ENCODE results near the gene MALSU1.
A peak's percentile ranks its signal among the peaks of the same experiment; 100 is the strongest.

The MALSU1 gene

GRCh38 chr7:23336799-23337283, 37.7 kb downstream of the MALSU1 start:
- no peak for DNase-seq

DNA sequence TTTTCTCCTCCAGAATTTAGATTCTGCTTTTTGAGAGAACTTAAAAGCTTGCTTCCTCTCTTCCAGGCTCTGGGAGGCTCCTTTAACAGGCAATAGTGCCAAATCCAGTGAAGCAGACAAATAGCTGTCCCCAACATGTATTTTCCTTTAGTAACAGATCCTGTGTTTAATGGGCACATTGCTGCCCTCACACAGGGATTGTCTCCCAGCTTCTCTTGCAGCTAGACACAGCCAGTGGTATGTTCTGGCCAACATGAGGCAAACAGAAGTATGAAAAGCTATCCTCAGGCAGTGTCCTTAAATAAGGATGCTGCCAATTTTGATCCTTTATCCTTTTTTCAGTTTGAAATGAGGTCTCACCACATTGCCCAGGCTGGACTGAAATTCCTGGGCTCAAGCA, 38.2 kb downstream of the MALSU1 start:
- no peak for DNase-seq

GRCh38 chr7:23338439-23338838, 39.3 kb downstream of the MALSU1 start:
- DNase-seq = no peak

DNA sequence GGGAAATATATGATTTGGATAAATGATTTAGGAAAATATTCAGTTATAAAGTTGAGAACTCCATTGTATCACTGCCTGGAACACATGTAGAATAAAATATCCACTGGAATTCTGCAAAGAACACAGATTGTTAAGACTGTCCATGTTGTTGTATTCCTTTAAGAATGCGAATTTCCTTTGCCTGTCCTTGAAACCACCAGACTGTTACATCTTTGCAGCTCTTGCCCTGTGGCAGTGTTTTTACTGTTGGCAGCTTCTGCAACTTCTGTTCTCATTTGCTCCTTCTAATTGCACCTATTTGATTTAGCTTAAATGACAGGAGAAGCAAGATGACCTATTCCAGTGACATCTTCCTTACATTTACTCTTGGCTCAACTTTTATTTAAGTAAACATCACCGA, 39.7 kb downstream of the MALSU1 start:
- DNase-seq = no peak

DNA sequence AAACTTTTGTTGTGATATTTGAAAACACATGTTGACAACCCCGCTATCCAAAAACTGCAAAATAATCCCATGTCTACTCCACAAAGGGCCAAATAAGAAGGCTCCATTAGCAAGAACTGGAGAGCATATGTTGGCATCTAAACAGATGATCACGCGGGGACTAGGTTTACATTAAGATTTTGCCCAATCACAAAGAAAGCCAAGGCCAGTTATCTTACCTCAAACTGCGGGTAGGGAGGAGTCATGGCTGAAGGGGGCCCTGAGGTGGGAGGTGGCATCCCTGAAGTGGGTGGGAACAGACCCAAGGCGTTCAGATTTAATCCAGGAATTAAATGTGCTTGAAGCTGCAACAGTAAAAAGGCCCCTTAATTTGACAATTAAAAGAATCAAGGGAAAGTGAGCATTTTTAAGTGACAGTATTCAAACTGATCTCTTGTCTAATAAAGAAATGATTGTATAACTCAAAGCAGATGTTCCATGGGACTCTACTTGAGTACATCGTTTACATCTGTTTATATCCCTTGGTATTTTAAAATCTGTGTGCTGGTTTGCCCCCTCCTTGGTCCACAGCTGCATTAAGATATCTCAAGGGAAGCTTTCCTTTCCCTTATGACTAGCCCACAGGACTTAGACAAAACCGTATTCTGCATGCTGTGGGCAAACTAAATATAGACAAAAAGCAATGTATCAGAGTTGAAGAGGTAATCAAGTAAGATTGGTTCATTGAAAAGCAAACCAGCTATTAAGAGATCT, 42.9 kb downstream of the MALSU1 start:
- no peak for DNase-seq

GRCh38 chr7:23343102-23343501, 44.0 kb downstream of the MALSU1 start:
- DNase-seq = no peak

DNA sequence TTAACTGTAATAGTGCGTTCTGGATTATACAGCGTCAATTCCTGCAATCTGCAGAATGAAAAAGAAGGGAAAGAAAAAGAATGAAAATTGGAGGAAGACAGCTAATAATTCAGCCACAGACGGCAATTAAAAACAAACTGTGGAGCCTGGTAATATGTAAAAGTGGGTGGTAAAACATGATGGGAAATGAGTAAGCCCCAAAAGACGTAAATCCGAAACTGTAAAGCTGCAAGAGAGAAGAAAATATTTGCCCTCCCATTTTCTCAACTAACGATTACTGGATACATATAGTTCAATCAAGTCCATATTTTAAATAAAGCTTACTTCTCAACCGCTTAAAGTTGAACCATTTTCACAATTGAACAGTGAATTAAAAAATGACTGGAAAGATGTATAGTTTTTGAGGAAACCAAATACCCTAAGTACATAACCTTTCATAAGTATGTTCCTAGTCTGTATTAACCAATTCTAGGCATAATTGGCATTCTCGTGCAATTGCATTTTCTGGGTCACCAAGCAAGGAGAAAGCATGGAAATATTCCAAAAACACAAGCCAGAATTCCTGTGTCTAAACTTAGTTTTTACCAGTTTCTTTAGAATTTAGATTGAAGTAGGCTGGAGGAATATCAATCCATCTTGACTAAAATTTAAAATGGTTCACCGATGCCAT, 44.8 kb downstream of the MALSU1 start:
- no peak for DNase-seq

DNA sequence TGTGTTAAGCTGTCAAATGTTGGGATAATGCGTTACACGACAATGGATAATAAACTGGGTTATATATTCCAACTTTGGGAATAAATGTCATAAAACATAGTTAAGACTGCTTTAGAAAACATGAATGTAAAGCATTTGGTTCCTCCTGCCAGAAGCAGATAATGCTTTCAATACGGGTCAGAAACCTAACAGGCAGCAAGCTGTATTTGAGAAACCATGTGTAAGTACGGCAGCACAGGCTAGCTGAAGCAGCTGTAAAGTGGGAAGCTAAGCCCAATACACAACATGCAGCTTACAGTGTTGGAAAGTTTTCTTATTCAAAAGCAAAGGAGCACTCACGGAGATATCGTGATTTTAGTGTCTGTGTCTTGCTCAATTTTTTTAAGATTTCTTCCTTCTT, 46.5 kb downstream of the MALSU1 start:
- DNase-seq = no peak

GRCh38 chr7:23346316-23346715, 47.2 kb downstream of the MALSU1 start:
- DNase-seq = peak; percentile 34 to 50

GRCh38 chr7:23347033-23347681, 48.0 kb downstream of the MALSU1 start:
- no peak for DNase-seq

GRCh38 chr7:23347682-23348180, 48.6 kb downstream of the MALSU1 start:
- DNase-seq = peak; percentile 46 to 47

GRCh38 chr7:23349484-23350157, 50.5 kb downstream of the MALSU1 start:
- DNase-seq = no peak

DNA sequence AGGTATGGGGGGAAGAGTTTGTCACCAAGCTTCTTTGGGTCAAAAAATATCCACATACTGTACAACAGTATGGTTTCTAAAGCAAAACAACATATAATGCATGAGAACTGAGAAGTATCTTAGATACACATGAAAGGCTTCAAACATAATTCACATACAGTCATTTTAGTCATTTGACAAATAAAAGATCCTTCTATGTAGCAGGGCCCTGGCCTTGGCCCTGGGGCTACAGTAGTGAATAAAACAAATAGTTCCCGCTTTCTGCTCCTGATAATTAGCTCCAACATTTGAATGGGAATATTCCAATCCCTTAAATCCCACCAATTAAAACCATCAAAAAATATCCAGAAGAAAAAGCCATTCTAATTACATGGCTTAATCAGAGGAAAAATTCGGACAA, 51.3 kb downstream of the MALSU1 start:
- no peak for DNase-seq

DNA sequence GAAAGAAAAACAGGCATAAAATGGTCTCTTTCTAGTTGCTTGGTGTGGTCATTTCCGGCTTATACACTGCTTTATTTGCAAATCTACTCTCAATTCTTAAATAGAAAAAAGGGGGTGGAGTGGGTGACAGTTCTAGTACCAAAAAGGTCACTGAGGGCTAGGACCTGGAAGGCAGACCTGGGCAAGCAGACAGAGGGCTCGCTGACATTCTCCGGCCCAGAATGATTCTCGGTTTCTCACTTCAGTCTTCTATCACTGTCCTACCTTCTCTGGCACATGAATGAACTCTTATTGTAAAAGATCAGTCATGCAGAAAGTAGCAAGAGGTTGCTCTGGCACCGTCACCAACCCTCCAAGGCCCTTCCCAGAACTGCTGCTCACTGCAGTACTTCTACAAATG, 54.0 kb downstream of the MALSU1 start:
- no peak for DNase-seq

DNA sequence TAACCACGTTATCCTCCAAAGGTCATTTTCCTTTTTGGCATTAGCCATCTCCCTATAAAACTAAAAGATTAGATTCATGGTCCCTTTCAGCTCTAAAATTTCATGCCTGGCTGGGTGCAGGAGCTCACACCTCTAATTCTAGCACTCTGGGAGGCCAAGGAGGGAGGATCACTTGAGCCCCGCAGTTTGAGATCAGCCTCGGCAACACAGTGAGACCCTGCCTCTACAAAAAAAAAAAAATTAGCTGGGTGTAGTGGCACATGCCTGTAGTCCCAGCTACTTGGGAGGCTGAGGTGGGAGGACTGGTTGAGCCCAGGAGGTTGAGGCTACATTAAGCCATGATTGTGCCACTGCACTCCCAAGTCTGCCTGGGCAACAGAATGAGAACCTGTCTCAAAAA, 57.0 kb downstream of the MALSU1 start:
- DNase-seq = no peak

DNA sequence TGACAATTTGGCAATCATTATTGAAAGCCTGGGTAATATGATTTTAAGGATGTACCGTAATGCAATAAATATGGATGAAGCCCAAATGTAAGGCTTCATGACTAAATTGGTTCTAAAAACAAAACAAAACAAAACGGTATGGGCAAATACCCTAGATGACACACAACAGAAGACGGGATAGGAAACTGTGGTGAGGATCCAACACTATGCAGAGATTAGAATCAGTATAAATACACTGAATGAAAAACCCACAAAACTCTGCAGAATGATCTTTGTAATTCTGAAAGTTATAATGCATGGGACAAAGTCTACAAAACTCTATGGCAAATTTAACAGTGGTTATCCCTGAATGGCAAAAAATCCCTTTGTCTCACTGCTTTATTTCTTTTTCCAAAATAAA, 57.6 kb downstream of the MALSU1 start:
- no peak for DNase-seq

GRCh38 chr7:23357190-23358093, 58.3 kb downstream of the MALSU1 start:
- DNase-seq = peak; percentile 79 to 85

DNA sequence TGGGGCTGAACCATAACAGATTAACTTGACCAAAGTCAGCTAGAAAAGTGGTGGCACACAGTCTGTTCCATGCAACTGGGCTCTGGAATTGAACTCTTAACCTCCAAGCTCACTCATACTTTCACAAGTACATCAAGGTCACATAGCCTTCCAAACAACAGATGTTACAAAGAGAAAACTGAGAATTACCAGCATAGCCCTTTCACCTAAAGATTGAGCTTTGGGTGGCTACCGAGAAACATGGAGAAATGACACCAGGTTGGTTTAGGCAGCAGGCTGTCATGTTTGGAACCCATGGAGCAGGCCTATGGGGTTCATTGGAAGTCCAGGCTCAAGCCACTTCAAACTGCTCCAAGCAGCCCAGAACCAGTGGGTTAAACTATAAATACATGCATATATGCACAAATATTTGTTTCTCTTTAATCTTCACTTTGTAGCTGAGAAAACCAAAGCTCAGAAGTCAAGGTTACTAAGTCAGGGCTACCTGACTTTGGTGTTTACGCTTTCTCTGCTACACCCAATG, 59.1 kb downstream of the MALSU1 start:
- no peak for DNase-seq
